WTC11 (cell line): ENCODE measurements around the gene NEURL2. TPM values are rescaled to one million over a fixed set of nuclear protein-coding genes. Genes with fewer than 3 reads are reported as not detected.

ENCODE experiments used
- ATF1 ChIP-seq: sonication (generic); formaldehyde crosslinking; IDR thresholded peaks from 2 replicates; pipeline ENCODE4 v1.8.1; 2023; ENCODE audit warnings: mild to moderate bottlenecking, moderate library complexity, missing genetic modification reagents
- ELF4 ChIP-seq: sonication (generic); formaldehyde crosslinking; IDR thresholded peaks from 2 replicates; pipeline ENCODE4 v1.8.1; 2022; ENCODE audit warnings: low read depth, mild to moderate bottlenecking, moderate library complexity, missing genetic modification reagents
- EMX1 ChIP-seq: fragments of 250-450 bp; sonication (Bioruptor Pico); IDR thresholded peaks from 2 replicates; pipeline ENCODE4 v1.8.0; 2021; ENCODE audit warnings: mild to moderate bottlenecking
- ESRRA ChIP-seq: sonication (generic); formaldehyde crosslinking; IDR thresholded peaks from 2 replicates; pipeline ENCODE4 v1.8.1; 2022; ENCODE audit warnings: mild to moderate bottlenecking, missing genetic modification reagents, borderline replicate concordance
- ETV6 ChIP-seq: sonication (generic); formaldehyde crosslinking; IDR thresholded peaks from 2 replicates; pipeline ENCODE4 v1.8.1; 2022; ENCODE audit warnings: mild to moderate bottlenecking, missing genetic modification reagents
- FOXP1 ChIP-seq: sonication (generic); formaldehyde crosslinking; IDR thresholded peaks from 2 replicates; pipeline ENCODE4 v1.8.0; 2022; ENCODE audit warnings: missing genetic modification reagents, mild to moderate bottlenecking, moderate library complexity, borderline replicate concordance
- GTF2I ChIP-seq: fragments of 250-450 bp; sonication (Bioruptor Pico); conservative IDR thresholded peaks from 2 replicates; pipeline ENCODE4 v1.4.0; 2021; ENCODE audit warnings: mild to moderate bottlenecking
- IRF2 ChIP-seq: sonication (generic); formaldehyde crosslinking; IDR thresholded peaks from 2 replicates; pipeline ENCODE4 v1.8.0; 2022; ENCODE audit warnings: low read depth, missing genetic modification reagents, borderline replicate concordance
- JAZF1 ChIP-seq: fragments of 250-450 bp; sonication (Bioruptor Pico); IDR thresholded peaks from 2 replicates; pipeline ENCODE4 v1.9.0; 2021; ENCODE audit warnings: moderate library complexity, mild to moderate bottlenecking, inconsistent platforms
- KAT7 ChIP-seq: sonication (generic); formaldehyde crosslinking; IDR thresholded peaks from 2 replicates; pipeline ENCODE4 v1.8.1; 2023; ENCODE audit warnings: missing genetic modification reagents, mild to moderate bottlenecking, borderline replicate concordance
- MXD4 ChIP-seq: fragments of 250-450 bp; sonication (Bioruptor Pico); IDR thresholded peaks from 2 replicates; pipeline ENCODE4 v1.8.0; 2021; ENCODE audit warnings: mild to moderate bottlenecking, moderate library complexity, borderline replicate concordance
- NFATC4 ChIP-seq: fragments of 250-450 bp; sonication (Bioruptor Pico); IDR thresholded peaks from 2 replicates; pipeline ENCODE4 v1.9.0; 2021; ENCODE audit warnings: mild to moderate bottlenecking
- NFYB ChIP-seq: sonication (generic); formaldehyde crosslinking; conservative IDR thresholded peaks from 2 replicates; pipeline ENCODE4 v1.8.0; 2022; ENCODE audit warnings: low read depth, missing genetic modification reagents
- NR1H2 ChIP-seq: sonication (generic); formaldehyde crosslinking; IDR thresholded peaks from 2 replicates; pipeline ENCODE4 v1.9.0; 2021; ENCODE audit warnings: mild to moderate bottlenecking, moderate library complexity, missing genetic modification reagents
- NR2C2 ChIP-seq: sonication (generic); formaldehyde crosslinking; IDR thresholded peaks from 2 replicates; pipeline ENCODE4 v1.8.0; 2022; ENCODE audit warnings: mild to moderate bottlenecking, missing genetic modification reagents
- NR3C1 ChIP-seq: sonication (generic); formaldehyde crosslinking; conservative IDR thresholded peaks from 2 replicates; pipeline ENCODE4 v1.8.1; 2023; ENCODE audit warnings: low read depth, mild to moderate bottlenecking, missing genetic modification reagents
- PRRX2 ChIP-seq: fragments of 250-450 bp; sonication (Bioruptor Pico); IDR thresholded peaks from 2 replicates; pipeline ENCODE4 v1.8.0; 2021; ENCODE audit warnings: mild to moderate bottlenecking
- RORB ChIP-seq: fragments of 250-450 bp; sonication (Bioruptor Pico); IDR thresholded peaks from 2 replicates; pipeline ENCODE4 v1.9.0; 2021; ENCODE audit warnings: mild to moderate bottlenecking
- SP1 ChIP-seq: sonication (generic); formaldehyde crosslinking; conservative IDR thresholded peaks from 2 replicates; pipeline ENCODE4 v1.8.1; 2022; ENCODE audit warnings: missing genetic modification reagents
- TEAD1 ChIP-seq: sonication (generic); formaldehyde crosslinking; IDR thresholded peaks from 2 replicates; pipeline ENCODE4 v1.8.0; 2022; ENCODE audit warnings: mild to moderate bottlenecking, missing genetic modification reagents
- ZBTB21 ChIP-seq: sonication (generic); formaldehyde crosslinking; IDR thresholded peaks from 2 replicates; pipeline ENCODE4 v1.8.1; 2023; ENCODE audit warnings: mild to moderate bottlenecking, missing genetic modification reagents, borderline replicate concordance
- ZNF219 ChIP-seq: sonication (generic); formaldehyde crosslinking; IDR thresholded peaks from 2 replicates; pipeline ENCODE4 v1.8.0; 2023; ENCODE audit warnings: missing genetic modification reagents, mild to moderate bottlenecking, borderline replicate concordance
- ZNF317 ChIP-seq: sonication (generic); formaldehyde crosslinking; IDR thresholded peaks from 2 replicates; pipeline ENCODE4 v1.8.1; 2023; ENCODE audit warnings: low read depth, mild to moderate bottlenecking, moderate library complexity, missing genetic modification reagents, borderline replicate concordance
- ZNF396 ChIP-seq: fragments of 250-450 bp; sonication (Bioruptor Pico); IDR thresholded peaks from 2 replicates; pipeline ENCODE4 v1.8.0; 2021; ENCODE audit warnings: mild to moderate bottlenecking, moderate library complexity, borderline replicate concordance
- ZNF416 ChIP-seq: fragments of 250-450 bp; sonication (Bioruptor Pico); IDR thresholded peaks from 2 replicates; pipeline ENCODE4 v1.9.0; 2021; ENCODE audit warnings: mild to moderate bottlenecking, inconsistent platforms
- total RNA-seq: library from RNA; stranded (reverse); gene quantifications from 3 replicates; pipeline ENCODE4 v1.2.3, GENCODE V29; 2021
- TF ChIP-seq, protein P1 (sequence below): fragments of 250-450 bp; sonication (Bioruptor Pico); IDR thresholded peaks from 2 replicates; pipeline ENCODE4 v1.9.0; 2021; ENCODE audit warnings: mild to moderate bottlenecking
- TF ChIP-seq, protein P2 (sequence below): fragments of 250-450 bp; sonication (Bioruptor Pico); IDR thresholded peaks from 2 replicates; pipeline ENCODE4 v1.9.0; 2021; ENCODE audit warnings: moderate library complexity, mild to moderate bottlenecking, inconsistent platforms, borderline replicate concordance
- TF ChIP-seq, protein P3 (sequence below): sonication (generic); formaldehyde crosslinking; IDR thresholded peaks from 2 replicates; pipeline ENCODE4 v1.8.1; 2022; ENCODE audit warnings: mild to moderate bottlenecking, missing genetic modification reagents, moderate library complexity, borderline replicate concordance
- TF ChIP-seq, protein P4 (sequence below): sonication (generic); formaldehyde crosslinking; IDR thresholded peaks from 2 replicates; pipeline ENCODE4 v1.8.1; 2022; ENCODE audit warnings: low read depth, missing genetic modification reagents, borderline replicate concordance
- TF ChIP-seq, protein P5 (sequence below): sonication (generic); formaldehyde crosslinking; IDR thresholded peaks from 2 replicates; pipeline ENCODE4 v1.8.1; 2023; ENCODE audit warnings: mild to moderate bottlenecking, missing genetic modification reagents, moderate library complexity
- TF ChIP-seq, protein P6 (sequence below): sonication (generic); formaldehyde crosslinking; IDR thresholded peaks from 2 replicates; pipeline ENCODE4 v1.8.0; 2022; ENCODE audit warnings: mild to moderate bottlenecking, missing genetic modification reagents
- TF ChIP-seq, protein P7 (sequence below): fragments of 250-450 bp; sonication (Bioruptor Pico); IDR thresholded peaks from 2 replicates; pipeline ENCODE4 v1.8.0; 2021; ENCODE audit warnings: mild to moderate bottlenecking

The NEURL2 gene
- total RNA-seq, 1 experiment from 2014 or later: 6.6 TPM

DNA sequence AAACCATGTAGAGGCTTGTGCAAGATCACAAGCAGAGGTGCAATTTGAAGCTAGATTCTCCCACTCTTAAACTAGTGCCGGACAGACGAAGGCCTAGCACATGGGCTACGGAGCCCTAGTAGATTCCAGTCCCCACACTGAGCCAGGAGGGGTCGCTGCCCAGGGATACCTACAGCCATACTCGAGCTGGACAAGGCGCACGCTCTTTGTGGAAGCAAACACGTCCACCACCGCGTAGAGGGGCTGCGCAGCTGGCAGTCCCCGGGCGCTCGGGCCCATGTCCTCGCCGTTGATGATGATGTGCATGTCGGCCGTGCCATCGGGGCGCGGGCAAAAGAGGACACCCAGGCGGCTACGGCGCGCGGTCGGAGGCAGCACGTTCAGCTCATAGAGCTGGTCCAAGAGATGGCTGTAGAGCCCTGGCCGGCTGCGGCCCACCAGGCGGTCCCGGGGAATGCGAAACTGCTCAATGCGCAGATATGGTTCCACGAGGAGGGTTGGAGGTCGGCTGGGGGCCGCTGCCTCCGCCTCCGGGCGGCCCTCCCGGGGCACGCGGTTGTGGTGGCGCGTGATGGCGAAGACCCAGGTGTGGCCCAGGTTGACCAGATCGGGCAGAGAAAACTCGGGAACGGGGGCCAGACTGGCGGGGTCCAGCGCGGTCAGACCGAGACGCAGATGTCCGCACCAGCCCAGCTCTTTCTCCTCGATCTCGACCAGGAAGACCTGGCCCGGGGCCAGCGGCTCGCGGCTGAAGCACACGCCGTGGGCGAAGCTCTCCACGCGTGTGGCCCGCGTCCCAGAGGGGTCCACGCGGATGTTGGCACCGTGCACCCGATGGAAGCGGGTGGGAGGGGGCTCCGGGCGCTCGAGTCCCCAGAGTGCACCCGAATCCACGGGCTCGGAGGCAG lies 677 bp downstream of the NEURL2 start (continued):
- TF ChIP-seq, protein P1, sequence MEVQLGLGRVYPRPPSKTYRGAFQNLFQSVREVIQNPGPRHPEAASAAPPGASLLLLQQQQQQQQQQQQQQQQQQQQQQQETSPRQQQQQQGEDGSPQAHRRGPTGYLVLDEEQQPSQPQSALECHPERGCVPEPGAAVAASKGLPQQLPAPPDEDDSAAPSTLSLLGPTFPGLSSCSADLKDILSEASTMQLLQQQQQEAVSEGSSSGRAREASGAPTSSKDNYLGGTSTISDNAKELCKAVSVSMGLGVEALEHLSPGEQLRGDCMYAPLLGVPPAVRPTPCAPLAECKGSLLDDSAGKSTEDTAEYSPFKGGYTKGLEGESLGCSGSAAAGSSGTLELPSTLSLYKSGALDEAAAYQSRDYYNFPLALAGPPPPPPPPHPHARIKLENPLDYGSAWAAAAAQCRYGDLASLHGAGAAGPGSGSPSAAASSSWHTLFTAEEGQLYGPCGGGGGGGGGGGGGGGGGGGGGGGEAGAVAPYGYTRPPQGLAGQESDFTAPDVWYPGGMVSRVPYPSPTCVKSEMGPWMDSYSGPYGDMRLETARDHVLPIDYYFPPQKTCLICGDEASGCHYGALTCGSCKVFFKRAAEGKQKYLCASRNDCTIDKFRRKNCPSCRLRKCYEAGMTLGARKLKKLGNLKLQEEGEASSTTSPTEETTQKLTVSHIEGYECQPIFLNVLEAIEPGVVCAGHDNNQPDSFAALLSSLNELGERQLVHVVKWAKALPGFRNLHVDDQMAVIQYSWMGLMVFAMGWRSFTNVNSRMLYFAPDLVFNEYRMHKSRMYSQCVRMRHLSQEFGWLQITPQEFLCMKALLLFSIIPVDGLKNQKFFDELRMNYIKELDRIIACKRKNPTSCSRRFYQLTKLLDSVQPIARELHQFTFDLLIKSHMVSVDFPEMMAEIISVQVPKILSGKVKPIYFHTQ (CRISPR knock-in tag): no peak
- no peak for TF ChIP-seq NFATC4 (CRISPR knock-in tag)
- TF ChIP-seq, protein P2, sequence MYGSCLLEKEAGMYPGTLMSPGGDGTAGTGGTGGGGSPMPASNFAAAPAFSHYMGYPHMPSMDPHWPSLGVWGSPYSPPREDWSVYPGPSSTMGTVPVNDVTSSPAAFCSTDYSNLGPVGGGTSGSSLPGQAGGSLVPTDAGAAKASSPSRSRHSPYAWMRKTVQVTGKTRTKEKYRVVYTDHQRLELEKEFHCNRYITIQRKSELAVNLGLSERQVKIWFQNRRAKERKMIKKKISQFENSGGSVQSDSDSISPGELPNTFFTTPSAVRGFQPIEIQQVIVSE: no peak
- TF ChIP-seq, protein P3, sequence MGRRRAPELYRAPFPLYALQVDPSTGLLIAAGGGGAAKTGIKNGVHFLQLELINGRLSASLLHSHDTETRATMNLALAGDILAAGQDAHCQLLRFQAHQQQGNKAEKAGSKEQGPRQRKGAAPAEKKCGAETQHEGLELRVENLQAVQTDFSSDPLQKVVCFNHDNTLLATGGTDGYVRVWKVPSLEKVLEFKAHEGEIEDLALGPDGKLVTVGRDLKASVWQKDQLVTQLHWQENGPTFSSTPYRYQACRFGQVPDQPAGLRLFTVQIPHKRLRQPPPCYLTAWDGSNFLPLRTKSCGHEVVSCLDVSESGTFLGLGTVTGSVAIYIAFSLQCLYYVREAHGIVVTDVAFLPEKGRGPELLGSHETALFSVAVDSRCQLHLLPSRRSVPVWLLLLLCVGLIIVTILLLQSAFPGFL (CRISPR knock-in tag): no peak
- no peak for TF ChIP-seq NFYB (CRISPR knock-in tag)
- TF ChIP-seq, protein P4, sequence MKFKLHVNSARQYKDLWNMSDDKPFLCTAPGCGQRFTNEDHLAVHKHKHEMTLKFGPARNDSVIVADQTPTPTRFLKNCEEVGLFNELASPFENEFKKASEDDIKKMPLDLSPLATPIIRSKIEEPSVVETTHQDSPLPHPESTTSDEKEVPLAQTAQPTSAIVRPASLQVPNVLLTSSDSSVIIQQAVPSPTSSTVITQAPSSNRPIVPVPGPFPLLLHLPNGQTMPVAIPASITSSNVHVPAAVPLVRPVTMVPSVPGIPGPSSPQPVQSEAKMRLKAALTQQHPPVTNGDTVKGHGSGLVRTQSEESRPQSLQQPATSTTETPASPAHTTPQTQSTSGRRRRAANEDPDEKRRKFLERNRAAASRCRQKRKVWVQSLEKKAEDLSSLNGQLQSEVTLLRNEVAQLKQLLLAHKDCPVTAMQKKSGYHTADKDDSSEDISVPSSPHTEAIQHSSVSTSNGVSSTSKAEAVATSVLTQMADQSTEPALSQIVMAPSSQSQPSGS (CRISPR knock-in tag): no peak
- no peak for TF ChIP-seq ATF1 (CRISPR knock-in tag)
- no peak for TF ChIP-seq PRRX2 (CRISPR knock-in tag)
- no peak for TF ChIP-seq GTF2I (CRISPR knock-in tag)
- 0 out of 2 replicates have a peak, but pooled peaks have one; percentile 59 for TF ChIP-seq ZBTB21 (CRISPR knock-in tag)
- TF ChIP-seq, protein P5, sequence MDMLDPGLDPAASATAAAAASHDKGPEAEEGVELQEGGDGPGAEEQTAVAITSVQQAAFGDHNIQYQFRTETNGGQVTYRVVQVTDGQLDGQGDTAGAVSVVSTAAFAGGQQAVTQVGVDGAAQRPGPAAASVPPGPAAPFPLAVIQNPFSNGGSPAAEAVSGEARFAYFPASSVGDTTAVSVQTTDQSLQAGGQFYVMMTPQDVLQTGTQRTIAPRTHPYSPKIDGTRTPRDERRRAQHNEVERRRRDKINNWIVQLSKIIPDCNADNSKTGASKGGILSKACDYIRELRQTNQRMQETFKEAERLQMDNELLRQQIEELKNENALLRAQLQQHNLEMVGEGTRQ (CRISPR knock-in tag): peak; percentile 58
- no peak for TF ChIP-seq ZNF219
- no peak; the same call in 1 of the 2 replicates for TF ChIP-seq SP1
- TF ChIP-seq RORB: no peak
- 0 out of 2 replicates have a peak, but pooled peaks have one; percentile 70 for TF ChIP-seq NR3C1
- TF ChIP-seq, protein P6, sequence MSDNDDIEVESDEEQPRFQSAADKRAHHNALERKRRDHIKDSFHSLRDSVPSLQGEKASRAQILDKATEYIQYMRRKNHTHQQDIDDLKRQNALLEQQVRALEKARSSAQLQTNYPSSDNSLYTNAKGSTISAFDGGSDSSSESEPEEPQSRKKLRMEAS (CRISPR knock-in tag): peak; percentile 92
- no peak for TF ChIP-seq NR1H2 (CRISPR knock-in tag)
- TF ChIP-seq ZNF317 (CRISPR knock-in tag): no peak
- TF ChIP-seq NR2C2 (CRISPR knock-in tag): no peak
- no peak for TF ChIP-seq ESRRA
- TF ChIP-seq ZNF416 (CRISPR knock-in tag): no peak
- TF ChIP-seq ZNF396: no peak
- no peak for TF ChIP-seq EMX1 (CRISPR knock-in tag)
- no peak for TF ChIP-seq JAZF1 (CRISPR knock-in tag)
- no peak for TF ChIP-seq ELF4 (CRISPR knock-in tag)
- TF ChIP-seq MXD4 (CRISPR knock-in tag): no peak
- TF ChIP-seq IRF2 (CRISPR knock-in tag): no peak
- peak; percentile 54; the same call in 1 of the 2 replicates for TF ChIP-seq TEAD1
- TF ChIP-seq, protein P7, sequence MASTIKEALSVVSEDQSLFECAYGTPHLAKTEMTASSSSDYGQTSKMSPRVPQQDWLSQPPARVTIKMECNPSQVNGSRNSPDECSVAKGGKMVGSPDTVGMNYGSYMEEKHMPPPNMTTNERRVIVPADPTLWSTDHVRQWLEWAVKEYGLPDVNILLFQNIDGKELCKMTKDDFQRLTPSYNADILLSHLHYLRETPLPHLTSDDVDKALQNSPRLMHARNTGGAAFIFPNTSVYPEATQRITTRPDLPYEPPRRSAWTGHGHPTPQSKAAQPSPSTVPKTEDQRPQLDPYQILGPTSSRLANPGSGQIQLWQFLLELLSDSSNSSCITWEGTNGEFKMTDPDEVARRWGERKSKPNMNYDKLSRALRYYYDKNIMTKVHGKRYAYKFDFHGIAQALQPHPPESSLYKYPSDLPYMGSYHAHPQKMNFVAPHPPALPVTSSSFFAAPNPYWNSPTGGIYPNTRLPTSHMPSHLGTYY (CRISPR knock-in tag): no peak
- 0 out of 2 replicates have a peak, but pooled peaks have one; percentile 32 for TF ChIP-seq KAT7 (CRISPR knock-in tag)
- no peak for TF ChIP-seq FOXP1
- TF ChIP-seq ETV6 (CRISPR knock-in tag): no peak
